ENCODE data around the gene CNPY1.

DNA sequence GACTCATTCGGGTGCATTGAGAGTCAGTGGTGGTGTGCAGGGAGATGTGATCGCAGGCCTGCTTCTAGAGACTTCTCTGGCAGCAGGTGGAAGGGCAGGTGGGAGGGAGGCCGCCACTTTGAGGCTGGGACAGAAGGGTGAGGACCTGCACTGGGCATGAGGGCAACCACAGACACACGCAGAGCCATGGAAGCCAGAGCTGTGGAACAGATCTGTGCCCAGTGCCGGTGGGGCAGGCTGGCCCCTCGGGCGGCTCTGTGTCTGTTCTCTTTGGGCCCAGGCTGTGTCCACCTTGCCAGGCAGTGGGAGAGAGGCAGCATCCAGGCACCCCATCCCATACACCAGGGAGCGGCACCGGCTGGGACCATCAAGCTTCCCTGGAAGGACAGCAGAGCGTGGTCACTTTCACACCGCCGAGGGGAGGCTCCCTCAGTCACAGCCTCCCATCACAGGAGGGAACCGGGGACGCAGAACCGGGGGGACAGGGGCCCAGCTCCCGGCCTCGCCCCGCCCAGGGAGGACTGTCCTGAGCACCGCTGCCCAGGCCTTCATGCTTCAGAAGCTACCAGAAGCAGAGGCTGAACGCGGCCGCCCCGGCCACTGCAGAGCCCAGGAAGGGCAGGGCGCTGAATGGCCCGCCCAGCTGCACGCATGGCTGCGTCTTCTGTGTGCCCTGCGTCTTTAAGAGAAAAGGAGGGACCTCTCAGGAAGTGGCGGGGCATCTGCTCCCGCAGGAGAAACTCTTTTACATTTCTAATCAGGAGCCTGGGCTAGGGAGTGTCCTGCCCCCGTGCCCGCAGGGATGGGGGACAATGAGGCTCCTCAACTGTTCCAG, 56.3 kb downstream of the CNPY1 start:
- TF ChIP-seq EZH2 (IDR thresholded peaks at IDR 0.05; ENCODE audit: insufficient read depth, poor library complexity, severe bottlenecking) (no peak), EZH2phosphoT487 (IDR thresholded peaks at IDR 0.05; ENCODE audit: insufficient read depth, low read depth) (no peak)
